ENCODE data around the gene ANKRD62. TPM values are rescaled to one million over a fixed set of nuclear protein-coding genes. Genes with fewer than 3 reads are reported as not detected.
"Not testable (repeated sequence)": the region's sequence is repeated elsewhere in the genome, so short reads cannot be mapped to it uniquely, and the experiment has no call there.

ANKRD62 gene
- total RNA-seq, 4 donors from 2014 or later: 0.13 TPM; not detected in 3

GRCh38 chr18:12066910-12067511, 26.6 kb upstream of the ANKRD62 start:
- no peaks in the 10 kb centered on the region for H3K9me3 ChIP-seq
- H3K4me3 ChIP-seq (replicated peaks in 1 of 3): no peak overlapping the region
- 96 to 97% methylated on average over 12 to 40 of the region's 47 CpGs for WGBS, 2 donors
- TF ChIP-seq, protein P1, sequence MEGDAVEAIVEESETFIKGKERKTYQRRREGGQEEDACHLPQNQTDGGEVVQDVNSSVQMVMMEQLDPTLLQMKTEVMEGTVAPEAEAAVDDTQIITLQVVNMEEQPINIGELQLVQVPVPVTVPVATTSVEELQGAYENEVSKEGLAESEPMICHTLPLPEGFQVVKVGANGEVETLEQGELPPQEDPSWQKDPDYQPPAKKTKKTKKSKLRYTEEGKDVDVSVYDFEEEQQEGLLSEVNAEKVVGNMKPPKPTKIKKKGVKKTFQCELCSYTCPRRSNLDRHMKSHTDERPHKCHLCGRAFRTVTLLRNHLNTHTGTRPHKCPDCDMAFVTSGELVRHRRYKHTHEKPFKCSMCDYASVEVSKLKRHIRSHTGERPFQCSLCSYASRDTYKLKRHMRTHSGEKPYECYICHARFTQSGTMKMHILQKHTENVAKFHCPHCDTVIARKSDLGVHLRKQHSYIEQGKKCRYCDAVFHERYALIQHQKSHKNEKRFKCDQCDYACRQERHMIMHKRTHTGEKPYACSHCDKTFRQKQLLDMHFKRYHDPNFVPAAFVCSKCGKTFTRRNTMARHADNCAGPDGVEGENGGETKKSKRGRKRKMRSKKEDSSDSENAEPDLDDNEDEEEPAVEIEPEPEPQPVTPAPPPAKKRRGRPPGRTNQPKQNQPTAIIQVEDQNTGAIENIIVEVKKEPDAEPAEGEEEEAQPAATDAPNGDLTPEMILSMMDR (IDR thresholded peaks at IDR 0.05): no peak
- no peak for TF ChIP-seq POLR2A (IDR thresholded peaks at IDR 0.05)
- H3K36me3 ChIP-seq: no peaks in the 10 kb centered on the region
- intact Hi-C loops (cut with DNase I): no loop called here
- H3K4me1 ChIP-seq: no peaks in the 10 kb centered on the region
- H3K27me3 ChIP-seq: no peaks in the 10 kb centered on the region
- H3K27ac ChIP-seq: no peak overlapping the region
- DNase-seq: no peak

DNA sequence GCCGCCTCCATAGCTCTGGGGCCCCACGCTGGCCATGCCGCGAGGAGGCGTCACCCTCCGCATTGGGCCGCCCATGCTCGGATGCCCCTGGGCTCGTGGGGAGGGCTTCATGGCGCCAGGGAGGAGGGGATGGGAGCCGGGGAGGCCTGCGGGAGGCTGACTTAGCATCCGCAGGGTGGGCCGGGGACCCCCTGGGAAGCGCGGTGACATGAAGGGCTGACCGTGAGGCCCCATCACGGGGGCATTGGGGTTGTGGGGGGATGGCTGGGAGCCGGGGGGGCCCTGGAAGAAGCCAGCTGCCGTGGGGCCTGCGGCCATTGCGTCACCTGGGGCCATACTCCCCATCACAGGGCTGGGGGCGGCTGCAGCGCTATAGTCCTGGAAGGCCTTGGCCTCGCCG, 26.0 kb upstream of the ANKRD62 start:
- no peak for DNase-seq
- Histone ChIP-seq H3K4me1 (no peaks in the 10 kb centered on the region), H3K36me3 (no peaks in the 10 kb centered on the region), H3K4me3 (replicated peaks in 1 of 3) (no peak overlapping the region), H3K27me3 (no peaks in the 10 kb centered on the region), H3K27ac (no peak overlapping the region), H3K9me3 (no peaks in the 10 kb centered on the region)
- 97% methylated on average over 14 to 16 of the region's 26 CpGs for WGBS, 2 donors
- TF ChIP-seq POLR2A (IDR thresholded peaks at IDR 0.05): no peak
- intact Hi-C loops (cut with DNase I): no loop called here

- H3K36me3 ChIP-seq; H3K4me3 ChIP-seq (replicated peaks in 1 of 3); H3K4me1 ChIP-seq; intact Hi-C loops (cut with DNase I); H3K9me3 ChIP-seq; H3K27me3 ChIP-seq; DNase-seq; H3K27ac ChIP-seq: not testable (repeated sequence)
- WGBS, 2 donors: 77 to 87% methylated on average over 42 to 44 of the region's 44 CpGs
- TF ChIP-seq, protein P1 (IDR thresholded peaks at IDR 0.05): peak in 2 of 6 experiments; percentile 9 to 25
These were observed 25.2 kb upstream of the ANKRD62 start for GRCh38 chr18:12068316-12068949.

GRCh38 chr18:12068950-12069320, 24.7 kb upstream of the ANKRD62 start:
- intact Hi-C loops (cut with DNase I): no loop called here
- no peak overlapping the region for H3K4me3 ChIP-seq (replicated peaks in 1 of 3)

GRCh38 chr18:12071066-12071465, 22.6 kb upstream of the ANKRD62 start:
- H3K9me3 ChIP-seq; intact Hi-C loops (cut with DNase I); H3K27me3 ChIP-seq; H3K4me1 ChIP-seq; DNase-seq; H3K4me3 ChIP-seq (replicated peaks in 1 of 3); H3K36me3 ChIP-seq; H3K27ac ChIP-seq: not testable (repeated sequence)
- WGBS, 2 donors: 85 to 86% methylated on average over 1 of the region's 1 CpG

More at GRCh38 chr18:12068950-12069320, 24.7 kb upstream of the ANKRD62 start:
- TF ChIP-seq, protein P1 (IDR thresholded peaks at IDR 0.05): no peak
- no peak for TF ChIP-seq POLR2A (IDR thresholded peaks at IDR 0.05)
- H3K27ac ChIP-seq: no peak overlapping the region
- H3K9me3 ChIP-seq: no peaks in the 10 kb centered on the region
- H3K36me3 ChIP-seq: no peaks in the 10 kb centered on the region
- no peaks in the 10 kb centered on the region for H3K27me3 ChIP-seq
- no peak for DNase-seq
- WGBS, 2 donors: 72 to 82% methylated on average over 3 of the region's 3 CpGs
- H3K4me1 ChIP-seq: no peaks in the 10 kb centered on the region

- Histone ChIP-seq H3K4me1 (no peaks in the 10 kb centered on the region), H3K27me3 (no peaks in the 10 kb centered on the region), H3K9me3 (no peaks in the 10 kb centered on the region), H3K27ac (no peak overlapping the region), H3K4me3 (replicated peaks in 1 of 3) (no peak overlapping the region), H3K36me3 (no peaks in the 10 kb centered on the region)
- TF ChIP-seq POLR2A (IDR thresholded peaks at IDR 0.05): no peak
- TF ChIP-seq, protein P1 (IDR thresholded peaks at IDR 0.05): no peak
- intact Hi-C loops (cut with DNase I): no loop called here
- whole genome bisulfite sequencing, 2 donors: 77 to 80% methylated on average over 1 of the region's 1 CpG
- DNase-seq: no peak
These were observed 20.6 kb upstream of the ANKRD62 start for GRCh38 chr18:12072996-12073395.
